Peyer's patch (tissue), 4 donors: ENCODE data around the gene ANKRD61. TPM values are rescaled to one million over a fixed set of nuclear protein-coding genes. Genes with fewer than 3 reads are reported as not detected.
A peak's percentile ranks its signal among the peaks of the same experiment; 100 is the strongest.

Source experiments
- DNase-seq, 3 donors: peaks; one replicate each; pipeline ENCODE4 v3.0.0-alpha.2; 2017 to 2019
- H3K27ac ChIP-seq, 4 donors: fragments of 200-600 bp; sonication (generic); one replicate each; pipeline ENCODE4 v1.5.1; 2016 to 2019
- H3K27me3 ChIP-seq, 2 donors: fragments of 200-600 bp; sonication (generic); one replicate each; pipeline ENCODE4 v1.5.1; 2019
- H3K36me3 ChIP-seq, 3 donors: fragments of 200-600 bp; sonication (generic); one replicate each; pipeline ENCODE4 v1.5.1; 2016 to 2019
- H3K4me1 ChIP-seq, 4 donors: fragments of 200-600 bp; sonication (generic); one replicate each; pipeline ENCODE4 v1.5.1; 2016 to 2019
- H3K4me3 ChIP-seq, 4 donors: fragments of 200-600 bp; sonication (generic); 1 replicate in 3 of 4; 2 replicates in 1 of 4; pipeline ENCODE4 v1.5.1; 2016 to 2019; ENCODE audit warnings: mild to moderate bottlenecking in 1 of 4
- H3K9me3 ChIP-seq, 4 donors: fragments of 200-600 bp; sonication (generic); one replicate each; pipeline ENCODE4 v1.5.1; 2016 to 2019; ENCODE audit warnings: mild to moderate bottlenecking in 1 of 4
- CTCF ChIP-seq, 6 experiments: fragments of 450-650 bp in 4 of 6; fragments of 200-600 bp in 2 of 6; sonication (generic) in 1 of 6; IDR thresholded peaks; one replicate each; pipeline ENCODE4 v1.5.1; 2017 to 2019; ENCODE audit warnings: antibody characterized with exemption in 6 of 6, mild to moderate bottlenecking in 3 of 6, moderate library complexity in 1 of 6
- POLR2A ChIP-seq, 2 donors: fragments of 450-650 bp; IDR thresholded peaks; one replicate each; pipeline ENCODE4 v1.5.1; 2017; ENCODE audit warnings: antibody characterized with exemption in 2 of 2, mild to moderate bottlenecking in 2 of 2, moderate library complexity in 2 of 2
- total RNA-seq, 4 donors: library from RNA; depleted of rRNA; stranded (reverse); fragments of >200 nt; gene quantifications; one replicate each; pipeline ENCODE4 v1.1.0, GENCODE V29; 2016

The ANKRD61 gene
- total RNA-seq, 4 donors from 2014 or later = not detected

GRCh38 chr7:6028563-6028962, 2.6 kb upstream of the ANKRD61 start:
- H3K4me3 ChIP-seq = no peak overlapping the region

GRCh38 chr7:6031567-6031966, 391 bp downstream of the ANKRD61 start:
- Histone ChIP-seq H3K27me3 (no peaks in the 10 kb centered on the region), H3K4me1 (no peaks in the 10 kb centered on the region), H3K27ac (no peak overlapping the region), H3K9me3 (no peaks in the 10 kb centered on the region), H3K36me3 (peaks cover 0 to 95% (median 4%) of the 10 kb centered on the region in 3 donors), H3K4me3 (no peak overlapping the region)
- no peak for TF ChIP-seq POLR2A (IDR thresholded peaks at IDR 0.05)
- TF ChIP-seq CTCF (IDR thresholded peaks at IDR 0.05) = no peak
- DNase-seq = no peak

More at GRCh38 chr7:6028563-6028962, 2.6 kb upstream of the ANKRD61 start:
- Histone ChIP-seq H3K9me3 (no peaks in the 10 kb centered on the region), H3K36me3 (peaks cover 0 to 93% (median 0%) of the 10 kb centered on the region in 3 donors), H3K27me3 (no peaks in the 10 kb centered on the region), H3K4me1 (peaks cover 0 to 14% (median 4%) of the 10 kb centered on the region in 4 donors), H3K27ac (no peak overlapping the region)
- TF ChIP-seq POLR2A (IDR thresholded peaks at IDR 0.05) = no peak
- TF ChIP-seq CTCF (IDR thresholded peaks at IDR 0.05) = no peak
- peak in 1 of 3 donors; percentile 6 for DNase-seq

GRCh38 chr7:6032167-6032566, 991 bp downstream of the ANKRD61 start:
- TF ChIP-seq POLR2A (IDR thresholded peaks at IDR 0.05) (no peak), CTCF (IDR thresholded peaks at IDR 0.05) (no peak)
- no peaks in the 10 kb centered on the region for H3K27me3 ChIP-seq
- no peaks in the 10 kb centered on the region for H3K9me3 ChIP-seq
- H3K27ac ChIP-seq = no peak overlapping the region
- peaks cover 0 to 95% (median 4%) of the 10 kb centered on the region in 3 donors for H3K36me3 ChIP-seq
- no peaks in the 10 kb centered on the region for H3K4me1 ChIP-seq
- no peak for DNase-seq
- H3K4me3 ChIP-seq = no peak overlapping the region

- Histone ChIP-seq H3K36me3 (peaks cover 0 to 94% (median 4%) of the 10 kb centered on the region in 3 donors), H3K9me3 (no peaks in the 10 kb centered on the region), H3K27ac (no peak overlapping the region), H3K27me3 (no peaks in the 10 kb centered on the region), H3K4me3 (no peak overlapping the region), H3K4me1 (no peaks in the 10 kb centered on the region)
- TF ChIP-seq CTCF (IDR thresholded peaks at IDR 0.05) (no peak), POLR2A (IDR thresholded peaks at IDR 0.05) (no peak)
- DNase-seq = no peak
Measured at GRCh38 chr7:6032641-6033040, 1.5 kb downstream of the ANKRD61 start.

GRCh38 chr7:6035165-6035564, 4.0 kb downstream of the ANKRD61 start:
- Histone ChIP-seq H3K27me3 (no peaks in the 10 kb centered on the region), H3K9me3 (no peaks in the 10 kb centered on the region), H3K4me3 (no peak overlapping the region), H3K4me1 (no peaks in the 10 kb centered on the region), H3K27ac (no peak overlapping the region), H3K36me3 (peaks cover 3 to 93% (median 4%) of the 10 kb centered on the region in 3 donors)
- DNase-seq = no peak
- TF ChIP-seq POLR2A (IDR thresholded peaks at IDR 0.05) = no peak
- no peak for TF ChIP-seq CTCF (IDR thresholded peaks at IDR 0.05)

- Histone ChIP-seq H3K4me1 (no peaks in the 10 kb centered on the region), H3K27me3 (no peaks in the 10 kb centered on the region), H3K36me3 (peaks cover 3 to 93% (median 4%) of the 10 kb centered on the region in 3 donors), H3K9me3 (no peaks in the 10 kb centered on the region), H3K4me3 (no peak overlapping the region), H3K27ac (no peak overlapping the region)
- DNase-seq = no peak
- TF ChIP-seq CTCF (IDR thresholded peaks at IDR 0.05) (no peak), POLR2A (IDR thresholded peaks at IDR 0.05) (no peak)
Measured at GRCh38 chr7:6035686-6036085, 4.5 kb downstream of the ANKRD61 start.
